HEK293 (cell line): ENCODE data around the gene ITGA3.

Source experiments
- CTCF ChIA-PET: fragments of 350-600 bp; formaldehyde crosslinking; extraction: SDS; loops from one replicate; lab custom pipeline; 2021; ENCODE audit warnings: antibody characterized with exemption; lab: Yijun Ruan, JAX
- POLR2A ChIA-PET: fragments of 300-600 bp; formaldehyde crosslinking; extraction: SDS; loops from one replicate; lab custom pipeline; 2020; ENCODE audit warnings: antibody characterized with exemption, inconsistent platforms; lab: Yijun Ruan, JAX
- H3K27ac ChIP-seq: fragments of 200-500 bp; sonication (Bioruptor generic); 2 replicates; pipeline ENCODE4 v1.5.1; 2014; ENCODE audit warnings: low read depth, low read length, control low read depth, inconsistent platforms; ENCODE audit errors: extremely low read depth
- H3K36me3 ChIP-seq, 2 experiments: fragments of 200-500 bp in 1 of 2; sonication (Bioruptor generic) in 1 of 2; 1 replicate in 1 of 2; 2 replicates in 1 of 2; pipeline ENCODE4 v1.5.1; 2014 to 2017; ENCODE audit warnings: inconsistent platforms in 2 of 2, low read length in 2 of 2; ENCODE audit not compliant: control insufficient read depth in 2 of 2, insufficient read depth in 1 of 2
- H3K4me1 ChIP-seq: fragments of 200-500 bp; sonication (Bioruptor generic); 2 replicates; pipeline ENCODE4 v1.5.1; 2014; ENCODE audit warnings: mild to moderate bottlenecking, low read length, inconsistent platforms; ENCODE audit not compliant: control insufficient read depth, insufficient read depth
- H3K4me3 ChIP-seq: 2 replicates; pipeline ENCODE4 v1.5.1; 2011; ENCODE audit warnings: low read depth, mild to moderate bottlenecking, control low read depth, low read length, moderate library complexity
- H3K9me3 ChIP-seq: fragments of 200-500 bp; sonication (Bioruptor generic); 2 replicates; pipeline ENCODE4 v1.5.1; 2014; ENCODE audit warnings: low read depth, low read length, inconsistent platforms; ENCODE audit not compliant: control insufficient read depth, insufficient read depth
- AEBP2 ChIP-seq: fragments of 450-650 bp; formaldehyde crosslinking; IDR thresholded peaks from 2 replicates; pipeline ENCODE4 v1.5.1; 2016; ENCODE audit warnings: missing biosample characterization, missing genetic modification characterization, borderline replicate concordance
- EGR2 ChIP-seq: fragments of 450-650 bp; formaldehyde crosslinking; IDR thresholded peaks from 2 replicates; pipeline ENCODE4 v1.5.1; 2016; ENCODE audit warnings: low read depth, missing biosample characterization, missing genetic modification characterization
- GLIS2 ChIP-seq: fragments of 450-650 bp; formaldehyde crosslinking; IDR thresholded peaks from 2 replicates; pipeline ENCODE4 v1.5.1; 2016; ENCODE audit warnings: missing biosample characterization, missing genetic modification characterization
- HOXA7 ChIP-seq: sonication (generic); formaldehyde crosslinking; IDR thresholded peaks from 2 replicates; pipeline ENCODE4 v1.8.1; 2022; ENCODE audit warnings: missing genetic modification reagents, borderline replicate concordance
- HOXC10 ChIP-seq: sonication (generic); formaldehyde crosslinking; IDR thresholded peaks from 2 replicates; pipeline ENCODE4 v1.8.1; 2023; ENCODE audit warnings: mild to moderate bottlenecking, missing genetic modification reagents
- KLF16 ChIP-seq: fragments of 450-650 bp; formaldehyde crosslinking; IDR thresholded peaks from 2 replicates; pipeline ENCODE4 v1.5.1; 2017; ENCODE audit warnings: missing biosample characterization, missing genetic modification characterization
- KLF8 ChIP-seq: fragments of 450-650 bp; formaldehyde crosslinking; IDR thresholded peaks from 2 replicates; pipeline ENCODE4 v1.5.1; 2016; ENCODE audit warnings: missing biosample characterization, missing genetic modification characterization
- KLF9 ChIP-seq: fragments of 450-650 bp; formaldehyde crosslinking; IDR thresholded peaks from 2 replicates; pipeline ENCODE4 v1.5.1; 2016; ENCODE audit warnings: missing biosample characterization, missing genetic modification characterization, low read depth
- MEIS1 ChIP-seq: sonication (generic); formaldehyde crosslinking; IDR thresholded peaks from 2 replicates; pipeline ENCODE4 v1.8.1; 2022; ENCODE audit warnings: missing genetic modification reagents, mild to moderate bottlenecking, borderline replicate concordance
- OSR2 ChIP-seq: fragments of 450-650 bp; formaldehyde crosslinking; IDR thresholded peaks from 2 replicates; pipeline ENCODE4 v1.5.1; 2016; ENCODE audit warnings: missing biosample characterization, missing genetic modification characterization
- TCF7L2 ChIP-seq: IDR thresholded peaks from 2 replicates; pipeline ENCODE4 v1.6.1; 2011; ENCODE audit warnings: low read depth, mild to moderate bottlenecking, inconsistent platforms, low read length, moderate library complexity, borderline replicate concordance
- TSHZ1 ChIP-seq: fragments of 450-650 bp; formaldehyde crosslinking; IDR thresholded peaks from 2 replicates; pipeline ENCODE4 v1.5.1; 2016; ENCODE audit warnings: missing biosample characterization, missing genetic modification characterization, borderline replicate concordance
- ZBTB17 ChIP-seq: fragments of 450-650 bp; formaldehyde crosslinking; IDR thresholded peaks from 2 replicates; pipeline ENCODE4 v1.5.1; 2016; ENCODE audit warnings: missing biosample characterization, missing genetic modification characterization
- ZBTB48 ChIP-seq: fragments of 450-650 bp; formaldehyde crosslinking; IDR thresholded peaks from 2 replicates; pipeline ENCODE4 v1.5.1; 2016; ENCODE audit warnings: missing biosample characterization, missing genetic modification characterization
- ZBTB6 ChIP-seq: fragments of 450-650 bp; formaldehyde crosslinking; IDR thresholded peaks from 2 replicates; pipeline ENCODE4 v1.5.1; 2017; ENCODE audit warnings: missing biosample characterization, missing genetic modification characterization
- ZBTB8A ChIP-seq: fragments of 450-650 bp; formaldehyde crosslinking; IDR thresholded peaks from 2 replicates; pipeline ENCODE4 v1.5.1; 2016; ENCODE audit warnings: missing biosample characterization, missing genetic modification characterization
- ZNF19 ChIP-seq: fragments of 450-650 bp; formaldehyde crosslinking; IDR thresholded peaks from 2 replicates; pipeline ENCODE4; 2016; ENCODE audit warnings: missing biosample characterization, missing genetic modification characterization, low read depth
- ZNF214 ChIP-seq: fragments of 450-650 bp; formaldehyde crosslinking; IDR thresholded peaks from 2 replicates; pipeline ENCODE4 v1.5.1; 2017; ENCODE audit warnings: missing biosample characterization, mild to moderate bottlenecking, missing genetic modification characterization, borderline replicate concordance
- ZNF350 ChIP-seq: fragments of 450-650 bp; formaldehyde crosslinking; IDR thresholded peaks from 2 replicates; pipeline ENCODE4 v1.5.0; 2017; ENCODE audit warnings: missing biosample characterization, mild to moderate bottlenecking, missing genetic modification characterization
- ZNF37A ChIP-seq: fragments of 450-650 bp; IDR thresholded peaks from 2 replicates; pipeline ENCODE4 v1.5.1; 2018; ENCODE audit warnings: missing biosample characterization, missing genetic modification characterization
- ZNF48 ChIP-seq: fragments of 450-650 bp; formaldehyde crosslinking; IDR thresholded peaks from 2 replicates; pipeline ENCODE4 v1.5.1; 2016; ENCODE audit warnings: missing biosample characterization, missing genetic modification characterization
- ZNF621 ChIP-seq: fragments of 450-650 bp; formaldehyde crosslinking; IDR thresholded peaks from 2 replicates; pipeline ENCODE4 v1.5.1; 2017; ENCODE audit warnings: missing biosample characterization, missing genetic modification characterization
- ZNF624 ChIP-seq: fragments of 450-650 bp; formaldehyde crosslinking; IDR thresholded peaks from 2 replicates; pipeline ENCODE4 v1.5.1; 2017; ENCODE audit warnings: missing biosample characterization, missing genetic modification characterization
- ZNF658 ChIP-seq: fragments of 450-650 bp; formaldehyde crosslinking; IDR thresholded peaks from 2 replicates; pipeline ENCODE4; 2016; ENCODE audit warnings: missing biosample characterization, missing genetic modification characterization
- ZNF664 ChIP-seq: fragments of 450-650 bp; formaldehyde crosslinking; IDR thresholded peaks from 2 replicates; pipeline ENCODE4 v1.5.1; 2016; ENCODE audit warnings: missing biosample characterization, missing genetic modification characterization

The ITGA3 gene

GRCh38 chr17:50043290-50044148 is 12.4 kb upstream of the ITGA3 start:
- CTCF ChIA-PET: interaction anchor here (0.6 to 0.8 kb wide), 3 partner anchors 23 to 504 kb away, joined by 3 to 8 read pairs (median 4); no protein-coding TSS in a partner anchor

GRCh38 chr17:50044483-50044882 is 11.4 kb upstream of the ITGA3 start:
- POLR2A ChIA-PET: no interaction called here
- CTCF ChIA-PET: interaction anchor here (1.0 to 1.4 kb wide), 2 partner anchors 8 to 46 kb away, joined by 3 read pairs; no protein-coding TSS in a partner anchor

More at GRCh38 chr17:50043290-50044148, 12.4 kb upstream of the ITGA3 start:
- Histone ChIP-seq H3K4me3 (no peak overlapping the region), H3K27ac (no peak overlapping the region), H3K9me3 (no peaks in the 10 kb centered on the region), H3K36me3 (no peaks in the 10 kb centered on the region), H3K4me1 (peaks cover 2% of the 10 kb centered on the region; the same call in 1 of the 2 replicates)
- POLR2A ChIA-PET: interaction anchor here (0.7 kb wide), 1 partner anchor 13 kb away, joined by 4 read pairs; the partner anchor contains the start of gene ITGA3
- TF ChIP-seq KLF9 (tag by site-specific recombination) (no peak), MEIS1 (CRISPR knock-in tag) (no peak), ZNF621 (no peak), KLF16 (tag by site-specific recombination) (no peak), ZBTB48 (tag by site-specific recombination) (no peak), AEBP2 (tag by site-specific recombination) (no peak)

GRCh38 chr17:50045154-50045553 is 10.8 kb upstream of the ITGA3 start:
- H3K27ac ChIP-seq: no peak overlapping the region
- H3K4me1 ChIP-seq: peaks cover 2% of the 10 kb centered on the region; the same call in 1 of the 2 replicates
- H3K36me3 ChIP-seq: no peaks in the 10 kb centered on the region
- no peak overlapping the region for H3K4me3 ChIP-seq
- CTCF ChIA-PET: interaction anchor here (0.8 to 1.4 kb wide), 5 partner anchors 8 to 47 kb away, joined by 3 to 8 read pairs (median 3); no protein-coding TSS in a partner anchor
- H3K9me3 ChIP-seq: no peaks in the 10 kb centered on the region
- POLR2A ChIA-PET: no interaction called here
- TF ChIP-seq HOXC10 (CRISPR knock-in tag) (no peak), ZNF664 (tag by site-specific recombination) (no peak), KLF8 (tag by site-specific recombination) (no peak), ZNF658 (tag by site-specific recombination) (no peak), ZNF624 (tag by site-specific recombination) (no peak), ZNF350 (tag by site-specific recombination) (no peak), ZBTB8A (tag by site-specific recombination) (no peak), EGR2 (tag by site-specific recombination) (no peak), GLIS2 (tag by site-specific recombination) (no peak), ZBTB6 (tag by site-specific recombination) (no peak)

More at GRCh38 chr17:50044483-50044882, 11.4 kb upstream of the ITGA3 start:
- Histone ChIP-seq H3K36me3 (no peaks in the 10 kb centered on the region), H3K4me1 (peaks cover 2% of the 10 kb centered on the region; the same call in 1 of the 2 replicates), H3K4me3 (no peak overlapping the region), H3K9me3 (no peaks in the 10 kb centered on the region), H3K27ac (no peak overlapping the region)
- no peak for TF ChIP-seq ZNF48 (tag by site-specific recombination)
- TF ChIP-seq ZNF37A (tag by site-specific recombination): no peak
- no peak for TF ChIP-seq TCF7L2
- TF ChIP-seq HOXA7 (CRISPR knock-in tag): no peak
- TF ChIP-seq ZNF19 (tag by site-specific recombination): no peak
- TF ChIP-seq ZBTB17 (tag by site-specific recombination): no peak
- TF ChIP-seq ZNF214 (tag by site-specific recombination): no peak
- TF ChIP-seq TSHZ1 (tag by site-specific recombination): no peak
- TF ChIP-seq OSR2 (tag by site-specific recombination): no peak
